ENCODE results near the gene PDCD4. TPM values are rescaled to one million over a fixed set of nuclear protein-coding genes. Genes with fewer than 3 reads are reported as not detected.
A peak's percentile ranks its signal among the peaks of the same experiment; 100 is the strongest.

The PDCD4 gene
- total RNA-seq, 1 donor from 2014 or later: 106 TPM

DNA sequence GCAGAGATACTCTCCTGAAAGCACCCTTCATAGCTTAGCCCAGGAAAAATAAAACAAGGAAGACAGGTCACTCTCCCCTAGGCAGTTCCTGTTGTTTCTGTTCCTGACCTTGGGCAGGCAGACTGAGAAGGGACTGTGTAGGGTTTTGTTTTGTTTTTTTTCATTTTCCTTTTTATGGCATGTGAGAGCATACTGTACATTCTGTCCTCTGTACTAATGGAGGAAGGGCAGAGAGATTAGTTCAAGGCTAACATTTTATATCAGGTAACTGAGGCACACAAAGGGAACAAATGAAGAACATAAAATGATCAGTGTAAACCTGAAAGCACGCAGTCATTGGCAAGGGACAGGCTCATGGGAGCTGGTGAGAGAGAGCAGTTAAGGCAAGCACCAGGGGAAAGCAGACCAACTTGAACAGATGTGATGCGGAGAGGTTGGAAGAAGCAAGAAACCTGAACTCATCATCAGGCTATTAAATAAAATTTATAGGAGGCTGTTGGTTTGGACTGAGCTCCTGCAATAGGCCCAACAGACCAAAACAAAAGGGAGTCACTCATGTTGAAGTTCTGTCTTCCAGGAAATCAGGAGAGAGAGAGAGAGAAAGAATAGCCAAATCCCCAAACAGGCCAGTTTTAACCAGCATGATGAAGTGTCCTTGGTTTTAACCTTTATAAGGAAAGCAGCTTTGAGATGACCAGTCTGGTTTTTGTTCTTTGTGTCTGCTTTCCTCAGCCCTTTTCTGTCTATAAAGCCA, 34.1 kb upstream of the PDCD4 start:
- no peak overlapping the region for H3K4me3 Mint-ChIP-seq (ENCODE audit: unreplicated experiment)
- peak overlapping the region; percentile 94 for H3K27ac Mint-ChIP-seq (ENCODE audit: unreplicated experiment)
- H3K36me3 Mint-ChIP-seq (ENCODE audit: unreplicated experiment): no peaks in the 10 kb centered on the region
- no peaks in the 10 kb centered on the region for H3K9me3 Mint-ChIP-seq (ENCODE audit: unreplicated experiment)
- H3K4me1 Mint-ChIP-seq (ENCODE audit: unreplicated experiment): peaks cover 72% of the 10 kb centered on the region
- H3K27me3 Mint-ChIP-seq (ENCODE audit: unreplicated experiment): no peaks in the 10 kb centered on the region
- DNase-seq (ENCODE audit: extremely low spot score, unreplicated experiment): no peak
- TF ChIP-seq CTCF (IDR thresholded peaks at IDR 0.05): no peak

- Mint-ChIP-seq H3K36me3 (ENCODE audit: unreplicated experiment) (no peaks in the 10 kb centered on the region), H3K27ac (ENCODE audit: unreplicated experiment) (peak overlapping the region; percentile 72), H3K4me1 (ENCODE audit: unreplicated experiment) (peaks cover 77% of the 10 kb centered on the region), H3K27me3 (ENCODE audit: unreplicated experiment) (no peaks in the 10 kb centered on the region), H3K9me3 (ENCODE audit: unreplicated experiment) (no peaks in the 10 kb centered on the region), H3K4me3 (ENCODE audit: unreplicated experiment) (no peak overlapping the region)
- no peak for TF ChIP-seq CTCF (IDR thresholded peaks at IDR 0.05)
- no peak for DNase-seq (ENCODE audit: extremely low spot score, unreplicated experiment)
These were observed 31.4 kb upstream of the PDCD4 start for GRCh38 chr10:110840225-110840922.

DNA sequence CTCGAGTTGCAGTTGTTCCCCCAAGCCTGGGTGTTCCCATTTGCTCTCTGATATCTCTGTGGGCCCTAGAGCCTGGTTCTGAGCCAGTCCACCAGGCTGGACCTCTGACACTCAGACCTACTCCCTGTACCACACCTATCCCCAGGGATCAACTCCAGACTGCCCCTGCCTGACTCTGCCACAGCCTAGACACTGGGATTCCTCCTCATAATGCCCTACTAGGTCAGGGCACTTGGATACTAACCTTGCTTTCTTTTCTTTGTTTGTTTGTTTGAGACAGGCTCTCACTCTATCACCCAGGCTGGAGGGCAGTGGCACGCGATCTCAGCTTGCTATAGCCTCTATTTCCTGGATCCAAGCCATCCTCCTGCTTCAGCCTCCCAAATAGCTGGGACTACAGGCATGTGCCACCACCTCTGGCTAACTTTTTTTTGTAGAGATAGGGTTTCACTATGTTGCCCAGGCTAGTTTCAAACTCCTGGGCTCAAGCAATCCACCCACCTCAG, 30.8 kb upstream of the PDCD4 start:
- no peak overlapping the region for H3K4me3 Mint-ChIP-seq (ENCODE audit: unreplicated experiment)
- H3K27me3 Mint-ChIP-seq (ENCODE audit: unreplicated experiment): no peaks in the 10 kb centered on the region
- H3K36me3 Mint-ChIP-seq (ENCODE audit: unreplicated experiment): no peaks in the 10 kb centered on the region
- no peaks in the 10 kb centered on the region for H3K9me3 Mint-ChIP-seq (ENCODE audit: unreplicated experiment)
- peak overlapping the region; percentile 72 for H3K27ac Mint-ChIP-seq (ENCODE audit: unreplicated experiment)
- peaks cover 71% of the 10 kb centered on the region for H3K4me1 Mint-ChIP-seq (ENCODE audit: unreplicated experiment)
- no peak for DNase-seq (ENCODE audit: extremely low spot score, unreplicated experiment)
- TF ChIP-seq CTCF (IDR thresholded peaks at IDR 0.05): no peak

- Mint-ChIP-seq H3K36me3 (ENCODE audit: unreplicated experiment) (no peaks in the 10 kb centered on the region), H3K27me3 (ENCODE audit: unreplicated experiment) (no peaks in the 10 kb centered on the region), H3K27ac (ENCODE audit: unreplicated experiment) (no peak overlapping the region), H3K9me3 (ENCODE audit: unreplicated experiment) (no peaks in the 10 kb centered on the region), H3K4me1 (ENCODE audit: unreplicated experiment) (peaks cover 66% of the 10 kb centered on the region), H3K4me3 (ENCODE audit: unreplicated experiment) (no peak overlapping the region)
- no peak for DNase-seq (ENCODE audit: extremely low spot score, unreplicated experiment)
- no peak for TF ChIP-seq CTCF (IDR thresholded peaks at IDR 0.05)
These were observed 29.9 kb upstream of the PDCD4 start for GRCh38 chr10:110841767-110842267.

DNA sequence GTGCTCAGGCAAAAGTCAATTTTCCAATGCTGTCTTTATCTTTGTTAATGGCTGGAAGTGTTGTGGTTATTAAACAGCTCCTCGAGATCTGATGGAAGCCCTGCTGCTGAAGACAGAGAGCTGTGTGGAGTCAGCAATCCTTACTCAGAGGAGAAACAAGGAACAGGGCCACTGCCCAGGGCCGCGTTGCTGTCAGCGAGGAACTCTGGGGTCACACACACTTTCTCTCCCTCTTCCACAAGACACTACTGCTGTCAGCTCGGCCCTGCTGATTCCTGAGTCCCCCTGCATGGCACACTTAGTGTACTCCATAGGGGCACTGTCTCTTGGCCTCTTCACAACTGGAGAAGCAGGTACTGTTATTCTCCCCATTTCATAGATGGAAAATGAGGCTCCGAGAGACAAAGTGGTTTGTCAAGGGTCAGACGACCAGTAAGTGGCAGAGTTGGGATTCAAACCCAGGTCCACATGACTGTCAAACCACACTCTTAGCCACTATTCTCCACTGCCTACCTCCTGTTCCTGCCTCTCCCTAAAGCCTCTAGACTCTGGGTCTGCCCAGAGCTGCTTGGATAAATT, 29.3 kb upstream of the PDCD4 start:
- Mint-ChIP-seq H3K9me3 (ENCODE audit: unreplicated experiment) (no peaks in the 10 kb centered on the region), H3K4me1 (ENCODE audit: unreplicated experiment) (peaks cover 64% of the 10 kb centered on the region), H3K27me3 (ENCODE audit: unreplicated experiment) (peaks cover 3% of the 10 kb centered on the region), H3K27ac (ENCODE audit: unreplicated experiment) (peak overlapping the region; percentile 20), H3K36me3 (ENCODE audit: unreplicated experiment) (no peaks in the 10 kb centered on the region), H3K4me3 (ENCODE audit: unreplicated experiment) (no peak overlapping the region)
- DNase-seq (ENCODE audit: extremely low spot score, unreplicated experiment): no peak
- no peak for TF ChIP-seq CTCF (IDR thresholded peaks at IDR 0.05)
